GM12874 (cell line): Measurements from ENCODE around the gene OR52R1.

Experiments used
- CTCF ChIP-seq: IDR thresholded peaks from 2 replicates; pipeline ENCODE4 v1.5.1; 2011; ENCODE audit warnings: low read depth, mild to moderate bottlenecking, control low read depth, low read length, moderate library complexity; ENCODE audit not compliant: insufficient read depth

Gene OR52R1

DNA sequence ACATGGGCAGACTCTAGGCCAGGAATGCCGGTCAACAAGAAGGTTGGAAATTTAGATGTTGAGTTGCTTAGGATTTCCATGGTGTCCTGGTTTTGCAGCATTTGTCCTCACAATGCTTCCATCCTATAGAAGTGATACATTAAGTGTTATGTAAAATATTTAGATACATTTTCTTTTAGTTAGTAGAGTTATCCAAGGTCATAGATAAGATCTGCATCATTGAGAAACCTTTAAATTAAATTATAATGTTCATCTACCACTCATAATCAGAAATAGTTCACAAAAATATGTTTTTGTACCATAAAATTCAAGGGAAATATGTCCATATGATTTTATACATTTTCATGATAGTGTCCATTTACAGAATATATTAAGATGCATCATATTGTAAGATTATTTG lies 34.3 kb downstream of the OR52R1 start, which contains the start of gene OR51F1:
OR51F1 (minus strand) TSS at position 101 of the 400 bp plus-strand sequence; CDS start at position 101, 0 bp downstream.
- no peak for TF ChIP-seq CTCF

- no peak for TF ChIP-seq CTCF
Measured at GRCh38 chr11:4768094-4768493, 36.1 kb downstream of the OR52R1 start.

GRCh38 chr11:4766420-4767043 lies 37.6 kb downstream of the OR52R1 start:
- TF ChIP-seq CTCF: no peak

- TF ChIP-seq CTCF: no peak
Measured at GRCh38 chr11:4763096-4763495, 41.1 kb downstream of the OR52R1 start.
